GM12878 (cell line): ENCODE data around the gene ZNF620. TPM values are rescaled to one million over a fixed set of nuclear protein-coding genes. Genes with fewer than 3 reads are reported as not detected.
A peak's percentile ranks its signal among the peaks of the same experiment; 100 is the strongest.

Source experiments
- ATAC-seq: fragments of 200-7000 bp; cut with Tn5 transposase; 3 replicates; pipeline ENCODE4 v1.9.1; 2020; ENCODE audit warnings: mild to moderate bottlenecking, moderate library complexity
- BruUV-seq: library from RNA; stranded (reverse); fragments of 400-500 nt; replicated peaks from 2 replicates; lab custom pipeline; 2021; lab: Mats Ljungman, UMichigan
- CTCF ChIA-PET: fragments of 300-600 bp; sonication (Branson Sonifier 250); formaldehyde crosslinking; extraction: SDS; loops from one replicate; lab custom pipeline; 2021; ENCODE audit warnings: inconsistent platforms; lab: Yijun Ruan, JAX
- POLR2A ChIA-PET: fragments of 350-600 bp; formaldehyde crosslinking; extraction: SDS; loops from one replicate; lab custom pipeline; 2021; ENCODE audit warnings: inconsistent platforms; lab: Charles Lee
- RAD21 ChIA-PET: fragments of 300-600 bp; sonication (Branson Sonifier 250); formaldehyde crosslinking; loops from one replicate; lab custom pipeline; 2023; ENCODE audit warnings: antibody characterized with exemption; ENCODE audit not compliant: unreplicated experiment; lab: Charles Lee
- SMC1A ChIA-PET: fragments of 300-600 bp; sonication (Branson Sonifier 250); formaldehyde crosslinking; loops from one replicate; lab custom pipeline; 2023; ENCODE audit not compliant: unreplicated experiment, uncharacterized antibody; lab: Charles Lee
- DNase-seq: peaks from one replicate; pipeline ENCODE4 v3.0.0-alpha.2; 2011; ENCODE audit warnings: low read depth, low spot score
- FAIRE-seq: peaks from 3 replicates; lab custom pipeline; 2011; peaks lifted over from hg19 to GRCh38; lab: Jason Lieb, UNC
- H2AFZ ChIP-seq: 2 replicates; pipeline ENCODE4 v1.6.0; 2011; ENCODE audit warnings: low read depth, low read length, control low read depth; ENCODE audit not compliant: control insufficient read depth
- H3K27ac ChIP-seq: 2 replicates; pipeline ENCODE4 v1.5.1; 2011; ENCODE audit warnings: control low read depth; ENCODE audit not compliant: control insufficient read depth, insufficient read depth
- H3K27me3 ChIP-seq, 2 experiments: replicated peaks in 1 of 2; 2 replicates each; pipeline versions ENCODE4 v1.6.0 to v1.6.1; 2011; ENCODE audit warnings: low read length in 1 of 2; ENCODE audit not compliant: control insufficient read depth in 2 of 2, insufficient read depth in 2 of 2
- H3K36me3 ChIP-seq, 2 experiments: 2 replicates each; pipeline ENCODE4 v1.5.1; 2011; ENCODE audit warnings: low read length in 1 of 2; ENCODE audit not compliant: control insufficient read depth in 2 of 2, insufficient read depth in 2 of 2
- H3K4me1 ChIP-seq: 2 replicates; pipeline ENCODE4 v1.6.1; 2011; ENCODE audit warnings: mild to moderate bottlenecking, low read length, moderate library complexity, mixed read lengths; ENCODE audit not compliant: control insufficient read depth, insufficient read depth
- H3K4me2 ChIP-seq: 2 replicates; pipeline ENCODE4 v1.6.0; 2011; ENCODE audit warnings: control low read depth; ENCODE audit not compliant: control insufficient read depth, insufficient read depth
- H3K4me3 ChIP-seq: fragments of 200-600 bp; sonication (generic); 2 replicates; pipeline ENCODE4 v1.5.1; 2016
- H3K79me2 ChIP-seq: 2 replicates; pipeline ENCODE4 v1.6.0; 2011; ENCODE audit warnings: low read length; ENCODE audit not compliant: control insufficient read depth, insufficient read depth
- H3K9ac ChIP-seq: 2 replicates; pipeline ENCODE4 v1.8.0; 2011; ENCODE audit warnings: low read length, control low read depth, mixed read lengths; ENCODE audit not compliant: control insufficient read depth, insufficient read depth
- H3K9me3 ChIP-seq: replicated peaks from 3 replicates; pipeline ENCODE4 v1.5.1; 2011; ENCODE audit warnings: mild to moderate bottlenecking, low read length; ENCODE audit not compliant: control insufficient read depth, insufficient read depth
- H4K20me1 ChIP-seq: 2 replicates; pipeline ENCODE4 v1.6.0; 2011; ENCODE audit not compliant: control insufficient read depth, insufficient read depth
- CREB1 ChIP-seq: IDR thresholded peaks from 2 replicates; pipeline ENCODE4 v1.6.1; 2012; ENCODE audit warnings: low read depth, mild to moderate bottlenecking, inconsistent platforms
- IKZF1 ChIP-seq: fragments of 450-650 bp; conservative IDR thresholded peaks from 2 replicates; pipeline ENCODE4 v1.6.1; 2017; ENCODE audit warnings: antibody characterized with exemption, mild to moderate bottlenecking
- RAD21 ChIP-seq: IDR thresholded peaks from 2 replicates; pipeline ENCODE4 v1.6.1; 2011; ENCODE audit warnings: mild to moderate bottlenecking, low read depth, low read length, moderate library complexity; ENCODE audit not compliant: insufficient read depth
- SMARCA5 ChIP-seq: fragments of 450-650 bp; IDR thresholded peaks from 2 replicates; pipeline ENCODE4 v1.6.1; 2017; ENCODE audit warnings: mild to moderate bottlenecking
- TCF7 ChIP-seq: IDR thresholded peaks from 2 replicates; pipeline ENCODE4 v1.6.1; 2014; ENCODE audit warnings: antibody characterized with exemption, borderline replicate concordance
- WGBS: methylation state at CpG from one replicate; pipeline ENCODE4 v1.1.6; 2016; ENCODE audit warnings: low lambda C conversion rate; ENCODE audit not compliant: insufficient replicate concordance, insufficient coverage; ENCODE audit errors: missing lambda C conversion rate; 5-methylcytosine and 5-hydroxymethylcytosine counted together
- in situ Hi-C: fragments of 300-500 bp; cut with MboI; formaldehyde crosslinking; loops from 9 replicates; pipeline ENCODE4 v1.14.3; 2018; ENCODE audit warnings: mixed read lengths
- intact Hi-C: fragments of 100-400 bp; cut with micrococcal nuclease; formaldehyde crosslinking; loops from one replicate; pipeline ENCODE4 v1.14.2; 2022; ENCODE audit not compliant: unreplicated experiment
- polyA plus RNA-seq, 11 experiments: library from polyadenylated mRNA; depleted of rRNA in 4 of 11; unstranded in 6 of 11; stranded (reverse) in 5 of 11; fragments of >200 nt; fragmentation: Nextera tagmentation in 4 of 11; fragmentation: Illumina TruSeq in 1 of 11; extraction: Ambion mirVana in 4 of 11; extraction: Trizol in 1 of 11; gene quantifications; 1 replicate in 1 of 11; 2 replicates in 10 of 11; pipeline versions ENCODE4 v1.2.1 to v1.2.3, GENCODE V29; 2011 to 2016; ENCODE audit warnings: inconsistent platforms in 2 of 11, missing spikeins in 2 of 11, low read depth in 1 of 11
- total RNA-seq, 4 experiments: library from RNA; depleted of rRNA in 3 of 4; stranded (reverse); fragments of >200 nt in 3 of 4; fragmentation: Illumina TruSeq in 1 of 4; extraction: Trizol in 1 of 4; gene quantifications; 2 replicates each; pipeline versions ENCODE4 v1.2.1 to v1.2.3, GENCODE V29; 2013 to 2021
- TF ChIP-seq, protein P1 (sequence below): fragments of 450-650 bp; IDR thresholded peaks from 2 replicates; pipeline ENCODE4 v1.6.1; 2016; ENCODE audit warnings: mild to moderate bottlenecking

The ZNF620 gene
- total and polyA plus RNA-seq, 10 of the 15 experiments (the other 5 are each of a cell fraction or from before 2014, with no cell fraction given) = 1.3 to 4.3 (median 2.2) TPM

- peak; percentile 77; the same call in 1 of the 2 replicates for TF ChIP-seq SMARCA5
- TF ChIP-seq, protein P1, sequence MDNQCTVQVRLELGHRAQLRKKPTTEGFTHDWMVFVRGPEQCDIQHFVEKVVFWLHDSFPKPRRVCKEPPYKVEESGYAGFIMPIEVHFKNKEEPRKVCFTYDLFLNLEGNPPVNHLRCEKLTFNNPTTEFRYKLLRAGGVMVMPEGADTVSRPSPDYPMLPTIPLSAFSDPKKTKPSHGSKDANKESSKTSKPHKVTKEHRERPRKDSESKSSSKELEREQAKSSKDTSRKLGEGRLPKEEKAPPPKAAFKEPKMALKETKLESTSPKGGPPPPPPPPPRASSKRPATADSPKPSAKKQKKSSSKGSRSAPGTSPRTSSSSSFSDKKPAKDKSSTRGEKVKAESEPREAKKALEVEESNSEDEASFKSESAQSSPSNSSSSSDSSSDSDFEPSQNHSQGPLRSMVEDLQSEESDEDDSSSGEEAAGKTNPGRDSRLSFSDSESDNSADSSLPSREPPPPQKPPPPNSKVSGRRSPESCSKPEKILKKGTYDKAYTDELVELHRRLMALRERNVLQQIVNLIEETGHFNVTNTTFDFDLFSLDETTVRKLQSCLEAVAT = no peak
- 0 out of 2 replicates have a peak, but pooled peaks have one; percentile 2 for TF ChIP-seq RAD21
- TF ChIP-seq IKZF1 = peak; percentile 63
Observed at GRCh38 chr3:40505599-40506462, at the start of gene ZNF620 (continued).

- Histone ChIP-seq H3K9ac (peak overlapping the region; percentile 88), H3K4me3 (peak overlapping the region; percentile 93), H3K36me3 (peaks cover 7 to 20% of the 10 kb centered on the region in 2 experiments), H3K4me1 (peaks cover 5% of the 10 kb centered on the region), H3K27me3 (no peaks in the 10 kb centered on the region), H3K27ac (peak overlapping the region; percentile 84), H2AFZ (peak overlapping the region; percentile 92), H3K4me2 (peak overlapping the region; percentile 69), H4K20me1 (no peaks in the 10 kb centered on the region), H3K79me2 (peaks cover 33% of the 10 kb centered on the region), H3K9me3 (no peaks in the 10 kb centered on the region)
- in situ Hi-C loops (no loop called here), intact Hi-C loops (loop anchor here (2.0 to 10.0 kb wide), 3 partner anchors 20 to 746 kb away; partner anchors contain the start of gene ZNF619)
- BruUV-seq = TSS peak; percentile 98
- TF ChIP-seq, protein P1 = peak; percentile 81; the same call in 1 of the 2 replicates
- TF ChIP-seq TCF7 (0 out of 2 replicates have a peak, but pooled peaks have one; percentile 25), CREB1 (no peak)
- ChIA-PET SMC1A (no interaction called here), CTCF (interaction anchor here (1.0 kb wide), 1 partner anchor 269 kb away, joined by 9 read pairs; no protein-coding TSS in a partner anchor), RAD21 (interaction anchor here (0.6 to 1.3 kb wide), 3 partner anchors 21 to 683 kb away, joined by 3 to 4 read pairs (median 3); partner anchors contain the start of gene ZNF619), POLR2A (interaction anchor here (0.9 to 2.2 kb wide), 6 partner anchors 8 to 148 kb away, joined by 3 to 20 read pairs (median 4); partner anchors contain the start of genes ZNF619 and ZNF620)
- ATAC-seq (no peak), FAIRE-seq (no peak), DNase-seq (no peak)
- WGBS = 60% methylated on average over 29 of the region's 29 CpGs
Observed at GRCh38 chr3:40456279-40456939, 49.4 kb upstream of the ZNF620 start.
